Activated T-helper 1 cell treated with anti-CD3 and anti-CD28 coated beads, Interleukin-12 subunit alpha, Interleukin-12 subunit beta, Interleukin-2, Interleukin-4 antibody, amounts not matched to agents 30 ng/mL and 10 ng/mL and 1 ng/mL, durations not matched to agents 14 hours and 24 hours and 36 hours (primary cell): Measurements from ENCODE around the gene NKX6-2. TPM values are rescaled to one million over a fixed set of nuclear protein-coding genes. Genes with fewer than 3 reads are reported as not detected.
"Not testable (repeated sequence)": the region's sequence is repeated elsewhere in the genome, so short reads cannot be mapped to it uniquely, and the experiment has no call there.

Source experiments
- DNase-seq: peaks from one replicate; pipeline ENCODE4 v3.0.0; 2021; ENCODE audit warnings: low spot score
- H3K27ac Mint-ChIP-seq: one replicate; pipeline ENCODE4 v1.8.0; 2021; ENCODE audit warnings: mild to moderate bottlenecking, mixed read lengths
- H3K27me3 Mint-ChIP-seq: one replicate; pipeline ENCODE4 v1.8.0; 2022; ENCODE audit warnings: mild to moderate bottlenecking, moderate library complexity, mixed read lengths; ENCODE audit not compliant: insufficient read depth
- H3K36me3 Mint-ChIP-seq: one replicate; pipeline ENCODE4 v1.8.0; 2021; ENCODE audit warnings: low read depth, mixed read lengths
- H3K4me1 Mint-ChIP-seq: one replicate; pipeline ENCODE4 v1.8.0; 2021; ENCODE audit warnings: low read depth, mixed read lengths
- H3K4me3 Mint-ChIP-seq: one replicate; pipeline ENCODE4 v1.8.0; 2021; ENCODE audit warnings: mild to moderate bottlenecking, moderate library complexity, mixed read lengths
- H3K9me3 Mint-ChIP-seq: one replicate; pipeline ENCODE4 v1.8.0; 2021; ENCODE audit warnings: mixed read lengths
- intact Hi-C: fragments of 100-400 bp; cut with micrococcal nuclease; formaldehyde crosslinking; loops from one replicate; pipeline ENCODE4 v1.15.1; 2024
- total RNA-seq: library from RNA; stranded (reverse); gene quantifications from 2 replicates; pipeline ENCODE4 v1.2.3, GENCODE V29; 2022

Gene NKX6-2
- total RNA-seq, 1 donor from 2014 or later = not detected

GRCh38 chr10:132802048-132802447 is 16.1 kb upstream of the NKX6-2 start:
- intact Hi-C loops = no loop called here
- H3K4me1 Mint-ChIP-seq = no peaks in the 10 kb centered on the region
- no peaks in the 10 kb centered on the region for H3K27me3 Mint-ChIP-seq
- H3K36me3 Mint-ChIP-seq = no peaks in the 10 kb centered on the region
- H3K4me3 Mint-ChIP-seq = no peak overlapping the region
- DNase-seq = no peak
- H3K27ac Mint-ChIP-seq = no peak overlapping the region
- H3K9me3 Mint-ChIP-seq = no peaks in the 10 kb centered on the region

DNA sequence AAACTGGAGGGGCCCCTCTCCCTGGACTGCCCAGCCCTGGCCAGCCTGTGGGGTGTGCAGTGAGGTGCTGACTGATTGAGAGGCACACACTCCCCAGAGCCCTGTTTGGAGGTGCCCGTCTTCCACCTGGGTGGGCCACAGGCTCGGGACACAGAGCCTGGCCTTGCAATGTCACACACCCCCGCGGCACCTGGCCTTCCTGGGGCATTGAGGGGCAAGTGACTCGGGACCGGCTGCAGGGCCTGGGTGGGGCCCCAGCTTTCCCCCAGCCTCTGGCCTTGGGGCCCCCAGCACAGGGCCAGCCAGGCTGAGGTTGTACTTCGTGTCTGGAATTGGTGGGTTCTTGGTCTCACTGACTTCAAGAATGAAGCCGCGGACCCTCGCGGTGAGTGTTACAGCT is 13.9 kb upstream of the NKX6-2 start:
- Mint-ChIP-seq H3K36me3 (no peaks in the 10 kb centered on the region), H3K4me3 (no peak overlapping the region), H3K27me3 (no peaks in the 10 kb centered on the region), H3K9me3 (no peaks in the 10 kb centered on the region), H3K27ac (no peak overlapping the region), H3K4me1 (no peaks in the 10 kb centered on the region)
- no peak for DNase-seq
- intact Hi-C loops = loop anchor here (10.0 kb wide), 1 partner anchor 145 kb away; no protein-coding TSS in a partner anchor

- intact Hi-C loops = loop anchor here (10.0 kb wide), 1 partner anchor 144 kb away; no protein-coding TSS in a partner anchor
- Mint-ChIP-seq H3K27ac (no peak overlapping the region), H3K27me3 (no peaks in the 10 kb centered on the region), H3K4me3 (no peak overlapping the region), H3K4me1 (no peaks in the 10 kb centered on the region), H3K9me3 (no peaks in the 10 kb centered on the region), H3K36me3 (no peaks in the 10 kb centered on the region)
- DNase-seq = no peak
These were observed 12.9 kb upstream of the NKX6-2 start for GRCh38 chr10:132798876-132799275.

GRCh38 chr10:132798403-132798802 is 12.5 kb upstream of the NKX6-2 start:
- Mint-ChIP-seq H3K36me3 (no peaks in the 10 kb centered on the region), H3K4me1 (no peaks in the 10 kb centered on the region), H3K27ac (no peak overlapping the region), H3K4me3 (no peak overlapping the region), H3K9me3 (no peaks in the 10 kb centered on the region), H3K27me3 (no peaks in the 10 kb centered on the region)
- intact Hi-C loops = loop anchor here (10.0 kb wide), 1 partner anchor 144 kb away; no protein-coding TSS in a partner anchor
- no peak for DNase-seq

- not testable (repeated sequence) for H3K4me3 Mint-ChIP-seq, H3K9me3 Mint-ChIP-seq, H3K4me1 Mint-ChIP-seq, H3K36me3 Mint-ChIP-seq, H3K27ac Mint-ChIP-seq, DNase-seq, H3K27me3 Mint-ChIP-seq
- intact Hi-C loops = loop anchor here (10.0 kb wide), 1 partner anchor 143 kb away; no protein-coding TSS in a partner anchor
These were observed 12.0 kb upstream of the NKX6-2 start for GRCh38 chr10:132797986-132798385.

GRCh38 chr10:132796846-132797245 is 10.9 kb upstream of the NKX6-2 start:
- Mint-ChIP-seq H3K9me3 (no peaks in the 10 kb centered on the region), H3K4me3 (no peak overlapping the region), H3K4me1 (no peaks in the 10 kb centered on the region), H3K27ac (no peak overlapping the region), H3K27me3 (no peaks in the 10 kb centered on the region), H3K36me3 (no peaks in the 10 kb centered on the region)
- intact Hi-C loops = loop anchor here (10.0 kb wide), 1 partner anchor 142 kb away; no protein-coding TSS in a partner anchor
- DNase-seq = no peak

GRCh38 chr10:132793871-132794849 is 8.2 kb upstream of the NKX6-2 start:
- Mint-ChIP-seq H3K4me3 (no peak overlapping the region), H3K36me3 (no peaks in the 10 kb centered on the region), H3K27ac (no peak overlapping the region), H3K9me3 (no peaks in the 10 kb centered on the region), H3K4me1 (no peaks in the 10 kb centered on the region), H3K27me3 (peaks cover 5% of the 10 kb centered on the region)
- no peak for DNase-seq
- intact Hi-C loops = loop anchor here (10.0 kb wide), 1 partner anchor 139 kb away; no protein-coding TSS in a partner anchor

- Mint-ChIP-seq H3K27me3 (peaks cover 5% of the 10 kb centered on the region), H3K4me1 (no peaks in the 10 kb centered on the region), H3K27ac (no peak overlapping the region), H3K36me3 (no peaks in the 10 kb centered on the region), H3K4me3 (no peak overlapping the region), H3K9me3 (no peaks in the 10 kb centered on the region)
- intact Hi-C loops = loop anchor here (10.0 kb wide), 1 partner anchor 138 kb away; no protein-coding TSS in a partner anchor
- DNase-seq = no peak
These were observed 7.3 kb upstream of the NKX6-2 start for GRCh38 chr10:132793213-132793612.

DNA sequence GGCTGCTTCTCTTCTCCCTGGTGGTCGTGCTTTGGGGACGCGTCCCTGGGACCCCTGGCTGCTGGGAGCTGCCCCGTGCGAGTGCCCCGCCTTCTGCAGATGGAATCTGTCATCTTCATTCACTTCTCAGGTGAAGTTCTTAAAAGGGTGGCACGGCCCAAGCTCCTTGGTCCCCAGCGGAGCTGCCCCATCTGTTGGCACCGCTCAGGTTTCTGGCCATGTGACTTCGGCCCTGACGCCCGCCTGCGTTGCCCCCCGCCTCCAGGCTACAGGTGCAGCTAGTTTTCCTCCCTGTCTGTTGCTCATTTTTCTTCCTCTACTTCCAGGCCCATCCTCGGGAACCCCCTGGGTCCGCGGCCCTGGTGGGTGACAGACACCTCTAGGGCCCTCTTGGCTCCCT is 6.8 kb upstream of the NKX6-2 start:
- intact Hi-C loops = loop anchor here (10.0 kb wide), 1 partner anchor 138 kb away; no protein-coding TSS in a partner anchor

GRCh38 chr10:132792099-132792498 is 6.2 kb upstream of the NKX6-2 start:
- H3K36me3 Mint-ChIP-seq, DNase-seq, H3K27ac Mint-ChIP-seq, H3K27me3 Mint-ChIP-seq, H3K4me1 Mint-ChIP-seq, H3K9me3 Mint-ChIP-seq, H3K4me3 Mint-ChIP-seq: not testable (repeated sequence)
- intact Hi-C loops = loop anchor here (10.0 kb wide), 1 partner anchor 137 kb away; no protein-coding TSS in a partner anchor

More for the DNA sequence above, 6.8 kb upstream of the NKX6-2 start:
- DNase-seq = no peak
- Mint-ChIP-seq H3K27me3 (peaks cover 5% of the 10 kb centered on the region), H3K27ac (no peak overlapping the region), H3K36me3 (no peaks in the 10 kb centered on the region), H3K4me1 (no peaks in the 10 kb centered on the region), H3K9me3 (no peaks in the 10 kb centered on the region), H3K4me3 (no peak overlapping the region)

GRCh38 chr10:132790934-132791829 is 5.2 kb upstream of the NKX6-2 start:
- Mint-ChIP-seq H3K9me3 (no peaks in the 10 kb centered on the region), H3K36me3 (no peaks in the 10 kb centered on the region), H3K27me3 (peaks cover 5% of the 10 kb centered on the region), H3K4me1 (no peaks in the 10 kb centered on the region), H3K4me3 (no peak overlapping the region), H3K27ac (no peak overlapping the region)
- intact Hi-C loops = loop anchor here (10.0 kb wide), 1 partner anchor 136 kb away; no protein-coding TSS in a partner anchor
- DNase-seq = no peak

GRCh38 chr10:132790470-132790869 is 4.5 kb upstream of the NKX6-2 start:
- intact Hi-C loops = loop anchor here (10.0 kb wide), 1 partner anchor 136 kb away; no protein-coding TSS in a partner anchor
- Mint-ChIP-seq H3K4me1 (no peaks in the 10 kb centered on the region), H3K27ac (no peak overlapping the region), H3K27me3 (peaks cover 6% of the 10 kb centered on the region), H3K9me3 (no peaks in the 10 kb centered on the region), H3K36me3 (no peaks in the 10 kb centered on the region), H3K4me3 (no peak overlapping the region)
- DNase-seq = no peak
